NB4 (cell line): ENCODE data around the gene CHCHD6.

ENCODE experiments used
- DNase-seq: peaks from one replicate; pipeline ENCODE4 v3.0.0; 2010; ENCODE audit warnings: low read depth
- H3K4me3 ChIP-seq: one replicate; pipeline ENCODE4 v1.5.1; 2011; ENCODE audit warnings: mild to moderate bottlenecking, low read depth, low read length, moderate library complexity
- MAX ChIP-seq: IDR thresholded peaks from 2 replicates; pipeline ENCODE4 v1.6.1; 2011; ENCODE audit warnings: low read depth, low read length
- MYC ChIP-seq: IDR thresholded peaks from 2 replicates; pipeline ENCODE4 v1.6.1; 2011; ENCODE audit warnings: low read depth, low read length
- POLR2A ChIP-seq: IDR thresholded peaks from 2 replicates; pipeline ENCODE4 v1.6.1; 2011; ENCODE audit warnings: mild to moderate bottlenecking; ENCODE audit not compliant: insufficient read length; ENCODE audit errors: extremely low read depth
- TF ChIP-seq, protein P1 (sequence below): IDR thresholded peaks from one replicate; pipeline ENCODE4 v1.5.1; 2012; ENCODE audit warnings: low read depth, low read length

CHCHD6 gene

GRCh38 chr3:126944089-126944965 lies 240.3 kb downstream of the CHCHD6 start:
- DNase-seq, result no peak
- no peak overlapping the region for H3K4me3 ChIP-seq
- no peak for TF ChIP-seq MYC
- no peak for TF ChIP-seq POLR2A
- no peak for TF ChIP-seq MAX
- TF ChIP-seq, protein P1, sequence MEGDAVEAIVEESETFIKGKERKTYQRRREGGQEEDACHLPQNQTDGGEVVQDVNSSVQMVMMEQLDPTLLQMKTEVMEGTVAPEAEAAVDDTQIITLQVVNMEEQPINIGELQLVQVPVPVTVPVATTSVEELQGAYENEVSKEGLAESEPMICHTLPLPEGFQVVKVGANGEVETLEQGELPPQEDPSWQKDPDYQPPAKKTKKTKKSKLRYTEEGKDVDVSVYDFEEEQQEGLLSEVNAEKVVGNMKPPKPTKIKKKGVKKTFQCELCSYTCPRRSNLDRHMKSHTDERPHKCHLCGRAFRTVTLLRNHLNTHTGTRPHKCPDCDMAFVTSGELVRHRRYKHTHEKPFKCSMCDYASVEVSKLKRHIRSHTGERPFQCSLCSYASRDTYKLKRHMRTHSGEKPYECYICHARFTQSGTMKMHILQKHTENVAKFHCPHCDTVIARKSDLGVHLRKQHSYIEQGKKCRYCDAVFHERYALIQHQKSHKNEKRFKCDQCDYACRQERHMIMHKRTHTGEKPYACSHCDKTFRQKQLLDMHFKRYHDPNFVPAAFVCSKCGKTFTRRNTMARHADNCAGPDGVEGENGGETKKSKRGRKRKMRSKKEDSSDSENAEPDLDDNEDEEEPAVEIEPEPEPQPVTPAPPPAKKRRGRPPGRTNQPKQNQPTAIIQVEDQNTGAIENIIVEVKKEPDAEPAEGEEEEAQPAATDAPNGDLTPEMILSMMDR, result no peak

GRCh38 chr3:126945171-126945721 lies 241.2 kb downstream of the CHCHD6 start:
- no peak for DNase-seq
- no peak overlapping the region for H3K4me3 ChIP-seq
- TF ChIP-seq, protein P1, result peak; percentile 8
- TF ChIP-seq MYC, result no peak

GRCh38 chr3:126945891-126946290 lies 241.9 kb downstream of the CHCHD6 start:
- TF ChIP-seq, protein P1, result no peak
- no peak for TF ChIP-seq MYC
- TF ChIP-seq MAX, result no peak
- TF ChIP-seq POLR2A, result no peak
- DNase-seq, result no peak
- H3K4me3 ChIP-seq, result no peak overlapping the region

- TF ChIP-seq MYC (no peak), MAX (no peak), POLR2A (no peak)
- TF ChIP-seq, protein P1, result no peak
- DNase-seq, result no peak
- no peak overlapping the region for H3K4me3 ChIP-seq
Observed at GRCh38 chr3:126946405-126946804, 242.4 kb downstream of the CHCHD6 start.

GRCh38 chr3:126947429-126947828 lies 243.4 kb downstream of the CHCHD6 start:
- no peak for DNase-seq
- TF ChIP-seq POLR2A (no peak), MAX (no peak), MYC (no peak)
- TF ChIP-seq, protein P1, result no peak
- no peak overlapping the region for H3K4me3 ChIP-seq
